ENCODE results near the gene CHRNE. TPM values are rescaled to one million over a fixed set of nuclear protein-coding genes. Genes with fewer than 3 reads are reported as not detected.
A peak's percentile ranks its signal among the peaks of the same experiment; 100 is the strongest.

The CHRNE gene
- polyA plus RNA-seq, 1 donor (not counting 4 experiments of a cell fraction or from before 2014, with no cell fraction given) = 0.04 TPM

- Histone ChIP-seq H3K9ac (ENCODE audit: control insufficient read depth, extremely low read depth, insufficient read depth, low read length) (peak overlapping the region; percentile 28), H3K9me1 (ENCODE audit: control insufficient read depth, extremely low read depth, insufficient read depth, low read length) (no peaks in the 10 kb centered on the region), H3K9me3 (ENCODE audit: control insufficient read depth, low read depth, low read length) (no peaks in the 10 kb centered on the region), H3K4me3 (ENCODE audit: control insufficient read depth in 2 of 3, extremely low read depth in 1 of 3, insufficient read depth in 2 of 3, low read depth in 1 of 3, low read length in 3 of 3) (no peak overlapping the region), H3K27me3 (ENCODE audit: control insufficient read depth, extremely low read depth, insufficient read depth, low read length) (no peaks in the 10 kb centered on the region), H2AFZ (ENCODE audit: control insufficient read depth, low read length) (no peak overlapping the region), H3K79me2 (ENCODE audit: control insufficient read depth, insufficient read depth, low read length) (peaks cover 17% of the 10 kb centered on the region), H3K36me3 (ENCODE audit: control insufficient read depth in 2 of 2, extremely low read depth in 1 of 2, insufficient read depth in 2 of 2, low read length in 2 of 2) (peaks cover 10 to 19% of the 10 kb centered on the region in 2 experiments), H3K27ac (ENCODE audit: control insufficient read depth, insufficient read depth, low read length) (no peak overlapping the region), H3K4me1 (ENCODE audit: control insufficient read depth, extremely low read depth, insufficient read depth, low read length) (peaks cover 13% of the 10 kb centered on the region), H3K4me2 (ENCODE audit: control insufficient read depth, extremely low read depth, insufficient read depth, low read depth, low read length) (no peak overlapping the region), H4K20me1 (ENCODE audit: control insufficient read depth, extremely low read depth, insufficient read depth, low read length) (no peaks in the 10 kb centered on the region)
- TF ChIP-seq EZH2 (IDR thresholded peaks at IDR 0.05; ENCODE audit: low read length) = no peak
- TF ChIP-seq CTCF (optimal IDR thresholded peaks at IDR 0.05 in 1 of 3, IDR thresholded peaks at IDR 0.05 in 1 of 3, conservative IDR thresholded peaks at IDR 0.05 in 1 of 3; ENCODE audit: extremely low read depth in 1 of 3, insufficient read depth in 2 of 3, low read length in 3 of 3) = peak; percentile 20 to 50 (median 40)
- DNase-seq (ENCODE audit: low read depth, low spot score) = no peak
- no peak for FAIRE-seq
- dilution Hi-C loops (cut with MboI; ENCODE audit: extremely low pct_ligation_motif_present, low sequenced_read_pairs) = no loop called here
Observed at GRCh38 chr17:4934173-4934979, 31.5 kb upstream of the CHRNE start.

GRCh38 chr17:4933646-4934045 lies 30.7 kb upstream of the CHRNE start:
- no peak for DNase-seq (ENCODE audit: low read depth, low spot score)
- H4K20me1 ChIP-seq (ENCODE audit: control insufficient read depth, extremely low read depth, insufficient read depth, low read length) = no peaks in the 10 kb centered on the region
- H3K4me2 ChIP-seq (ENCODE audit: control insufficient read depth, extremely low read depth, insufficient read depth, low read depth, low read length) = no peak overlapping the region
- H3K27me3 ChIP-seq (ENCODE audit: control insufficient read depth, extremely low read depth, insufficient read depth, low read length) = no peaks in the 10 kb centered on the region
- H3K36me3 ChIP-seq (ENCODE audit: control insufficient read depth in 2 of 2, extremely low read depth in 1 of 2, insufficient read depth in 2 of 2, low read length in 2 of 2) = peaks cover 10 to 19% of the 10 kb centered on the region in 2 experiments
- TF ChIP-seq CTCF (optimal IDR thresholded peaks at IDR 0.05 in 1 of 3, IDR thresholded peaks at IDR 0.05 in 1 of 3, conservative IDR thresholded peaks at IDR 0.05 in 1 of 3; ENCODE audit: extremely low read depth in 1 of 3, insufficient read depth in 2 of 3, low read length in 3 of 3) (no peak), EZH2 (IDR thresholded peaks at IDR 0.05; ENCODE audit: low read length) (no peak)
- H3K9me3 ChIP-seq (ENCODE audit: control insufficient read depth, low read depth, low read length) = no peaks in the 10 kb centered on the region
- no peak overlapping the region for H3K4me3 ChIP-seq (ENCODE audit: control insufficient read depth in 2 of 3, extremely low read depth in 1 of 3, insufficient read depth in 2 of 3, low read depth in 1 of 3, low read length in 3 of 3)
- FAIRE-seq = no peak
- H3K79me2 ChIP-seq (ENCODE audit: control insufficient read depth, insufficient read depth, low read length) = peaks cover 10% of the 10 kb centered on the region
- no peaks in the 10 kb centered on the region for H3K9me1 ChIP-seq (ENCODE audit: control insufficient read depth, extremely low read depth, insufficient read depth, low read length)
- H2AFZ ChIP-seq (ENCODE audit: control insufficient read depth, low read length) = no peak overlapping the region
- H3K9ac ChIP-seq (ENCODE audit: control insufficient read depth, extremely low read depth, insufficient read depth, low read length) = no peak overlapping the region
- dilution Hi-C loops (cut with MboI; ENCODE audit: extremely low pct_ligation_motif_present, low sequenced_read_pairs) = no loop called here
- H3K4me1 ChIP-seq (ENCODE audit: control insufficient read depth, extremely low read depth, insufficient read depth, low read length) = peaks cover 8% of the 10 kb centered on the region
- no peak overlapping the region for H3K27ac ChIP-seq (ENCODE audit: control insufficient read depth, insufficient read depth, low read length)

Measured in keratinocyte (primary cell).